Stimulated activated memory B cell treated with anti-CD40 and anti-IgM and Interleukin-4, amounts not matched to agents 10 μg/mL and 1 μg/mL and 100 μg/mL, for 72 hours (primary cell): Measurements from ENCODE around the gene PRKN.

ENCODE experiments used
- ATAC-seq: fragments of 150-1000 bp; cut with Tn5 transposase; 2 replicates; pipeline ENCODE4 v1.10.0; 2021
- H3K27ac Mint-ChIP-seq: one replicate; pipeline ENCODE4 v1.8.0; 2022; ENCODE audit warnings: mild to moderate bottlenecking, mixed read lengths
- H3K27me3 Mint-ChIP-seq: one replicate; pipeline ENCODE4 v1.8.0; 2022; ENCODE audit warnings: mixed read lengths
- H3K36me3 Mint-ChIP-seq: one replicate; pipeline ENCODE4 v1.8.0; 2022; ENCODE audit warnings: mixed read lengths
- H3K4me1 Mint-ChIP-seq: one replicate; pipeline ENCODE4 v1.8.0; 2022; ENCODE audit warnings: mixed read lengths
- H3K4me3 Mint-ChIP-seq: one replicate; pipeline ENCODE4 v1.8.0; 2022; ENCODE audit warnings: mild to moderate bottlenecking, moderate library complexity, mixed read lengths
- H3K9me3 Mint-ChIP-seq: one replicate; pipeline ENCODE4 v1.8.0; 2022; ENCODE audit warnings: mixed read lengths

The PRKN gene

GRCh38 chr6:161545741-161546140 lies 1181.8 kb downstream of the PRKN start:
- H3K9me3 Mint-ChIP-seq = peaks cover 3% of the 10 kb centered on the region
- ATAC-seq = no peak
- H3K4me3 Mint-ChIP-seq = no peak overlapping the region
- no peaks in the 10 kb centered on the region for H3K27me3 Mint-ChIP-seq
- H3K36me3 Mint-ChIP-seq = no peaks in the 10 kb centered on the region
- H3K27ac Mint-ChIP-seq = no peak overlapping the region
- no peaks in the 10 kb centered on the region for H3K4me1 Mint-ChIP-seq

GRCh38 chr6:161544801-161545480 lies 1182.6 kb downstream of the PRKN start:
- Mint-ChIP-seq H3K27me3 (no peaks in the 10 kb centered on the region), H3K27ac (no peak overlapping the region), H3K4me3 (no peak overlapping the region), H3K36me3 (no peaks in the 10 kb centered on the region), H3K4me1 (no peaks in the 10 kb centered on the region), H3K9me3 (no peaks in the 10 kb centered on the region)
- ATAC-seq = no peak

GRCh38 chr6:161543684-161544309 lies 1183.8 kb downstream of the PRKN start:
- no peaks in the 10 kb centered on the region for H3K36me3 Mint-ChIP-seq
- peak; percentile 64 for ATAC-seq
- H3K9me3 Mint-ChIP-seq = no peaks in the 10 kb centered on the region
- H3K4me3 Mint-ChIP-seq = no peak overlapping the region
- H3K4me1 Mint-ChIP-seq = no peaks in the 10 kb centered on the region
- no peaks in the 10 kb centered on the region for H3K27me3 Mint-ChIP-seq
- no peak overlapping the region for H3K27ac Mint-ChIP-seq

GRCh38 chr6:161542346-161542980 lies 1185.1 kb downstream of the PRKN start:
- no peak overlapping the region for H3K4me3 Mint-ChIP-seq
- H3K9me3 Mint-ChIP-seq = no peaks in the 10 kb centered on the region
- no peaks in the 10 kb centered on the region for H3K36me3 Mint-ChIP-seq
- H3K27me3 Mint-ChIP-seq = no peaks in the 10 kb centered on the region
- H3K4me1 Mint-ChIP-seq = no peaks in the 10 kb centered on the region
- ATAC-seq = no peak
- no peak overlapping the region for H3K27ac Mint-ChIP-seq

GRCh38 chr6:161540532-161540931 lies 1187.0 kb downstream of the PRKN start:
- no peaks in the 10 kb centered on the region for H3K4me1 Mint-ChIP-seq
- H3K4me3 Mint-ChIP-seq = no peak overlapping the region
- H3K27ac Mint-ChIP-seq = no peak overlapping the region
- ATAC-seq = no peak
- H3K27me3 Mint-ChIP-seq = no peaks in the 10 kb centered on the region
- no peaks in the 10 kb centered on the region for H3K9me3 Mint-ChIP-seq
- no peaks in the 10 kb centered on the region for H3K36me3 Mint-ChIP-seq

GRCh38 chr6:161536224-161536630 lies 1191.3 kb downstream of the PRKN start:
- H3K4me1 Mint-ChIP-seq = no peaks in the 10 kb centered on the region
- H3K27me3 Mint-ChIP-seq = no peaks in the 10 kb centered on the region
- ATAC-seq = no peak
- no peak overlapping the region for H3K27ac Mint-ChIP-seq
- H3K9me3 Mint-ChIP-seq = no peaks in the 10 kb centered on the region
- H3K4me3 Mint-ChIP-seq = no peak overlapping the region
- no peaks in the 10 kb centered on the region for H3K36me3 Mint-ChIP-seq

- Mint-ChIP-seq H3K27me3 (no peaks in the 10 kb centered on the region), H3K4me1 (no peaks in the 10 kb centered on the region), H3K9me3 (no peaks in the 10 kb centered on the region), H3K36me3 (no peaks in the 10 kb centered on the region), H3K27ac (no peak overlapping the region), H3K4me3 (no peak overlapping the region)
- no peak for ATAC-seq
Observed at GRCh38 chr6:161534264-161534873, 1193.2 kb downstream of the PRKN start.

GRCh38 chr6:161533266-161533665 lies 1194.3 kb downstream of the PRKN start:
- H3K27me3 Mint-ChIP-seq = no peaks in the 10 kb centered on the region
- H3K9me3 Mint-ChIP-seq = no peaks in the 10 kb centered on the region
- no peak overlapping the region for H3K4me3 Mint-ChIP-seq
- H3K27ac Mint-ChIP-seq = no peak overlapping the region
- no peak for ATAC-seq
- H3K4me1 Mint-ChIP-seq = no peaks in the 10 kb centered on the region
- H3K36me3 Mint-ChIP-seq = no peaks in the 10 kb centered on the region

GRCh38 chr6:161532536-161532935 lies 1195.0 kb downstream of the PRKN start:
- no peak for ATAC-seq
- Mint-ChIP-seq H3K36me3 (no peaks in the 10 kb centered on the region), H3K4me1 (no peaks in the 10 kb centered on the region), H3K4me3 (no peak overlapping the region), H3K27ac (no peak overlapping the region), H3K9me3 (no peaks in the 10 kb centered on the region), H3K27me3 (no peaks in the 10 kb centered on the region)

- Mint-ChIP-seq H3K9me3 (peaks cover 4% of the 10 kb centered on the region), H3K4me3 (no peak overlapping the region), H3K27me3 (no peaks in the 10 kb centered on the region), H3K4me1 (no peaks in the 10 kb centered on the region), H3K27ac (no peak overlapping the region), H3K36me3 (no peaks in the 10 kb centered on the region)
- ATAC-seq = no peak
Observed at GRCh38 chr6:161526794-161527193, 1200.8 kb downstream of the PRKN start.

GRCh38 chr6:161523362-161523761 lies 1204.2 kb downstream of the PRKN start:
- Mint-ChIP-seq H3K9me3 (peaks cover 6% of the 10 kb centered on the region), H3K4me3 (no peak overlapping the region), H3K4me1 (no peaks in the 10 kb centered on the region), H3K27ac (no peak overlapping the region), H3K36me3 (no peaks in the 10 kb centered on the region), H3K27me3 (no peaks in the 10 kb centered on the region)
- ATAC-seq = no peak

- ATAC-seq = no peak
- Mint-ChIP-seq H3K9me3 (peaks cover 6% of the 10 kb centered on the region), H3K4me1 (no peaks in the 10 kb centered on the region), H3K36me3 (no peaks in the 10 kb centered on the region), H3K27ac (no peak overlapping the region), H3K4me3 (no peak overlapping the region), H3K27me3 (no peaks in the 10 kb centered on the region)
Observed at GRCh38 chr6:161522276-161522675, 1205.3 kb downstream of the PRKN start.

- Mint-ChIP-seq H3K27me3 (no peaks in the 10 kb centered on the region), H3K36me3 (peaks cover 4% of the 10 kb centered on the region), H3K9me3 (no peaks in the 10 kb centered on the region), H3K4me3 (no peak overlapping the region), H3K4me1 (no peaks in the 10 kb centered on the region), H3K27ac (no peak overlapping the region)
- no peak for ATAC-seq
Observed at GRCh38 chr6:161511447-161512095, 1216.0 kb downstream of the PRKN start.

GRCh38 chr6:161508341-161508740 lies 1219.2 kb downstream of the PRKN start:
- no peaks in the 10 kb centered on the region for H3K4me1 Mint-ChIP-seq
- peaks cover 4% of the 10 kb centered on the region for H3K36me3 Mint-ChIP-seq
- H3K9me3 Mint-ChIP-seq = no peaks in the 10 kb centered on the region
- H3K27ac Mint-ChIP-seq = no peak overlapping the region
- H3K27me3 Mint-ChIP-seq = no peaks in the 10 kb centered on the region
- ATAC-seq = no peak
- H3K4me3 Mint-ChIP-seq = no peak overlapping the region

GRCh38 chr6:161507375-161507774 lies 1220.2 kb downstream of the PRKN start:
- Mint-ChIP-seq H3K4me3 (no peak overlapping the region), H3K4me1 (no peaks in the 10 kb centered on the region), H3K36me3 (peaks cover 4% of the 10 kb centered on the region), H3K9me3 (no peaks in the 10 kb centered on the region), H3K27me3 (no peaks in the 10 kb centered on the region), H3K27ac (no peak overlapping the region)
- no peak for ATAC-seq
